Hypothalamus (tissue), 51 donors: ENCODE data around the gene SIRT1.
"Not testable (repeated sequence)": the region's sequence is repeated elsewhere in the genome, so short reads cannot be mapped to it uniquely, and the experiment has no call there.

Experiments
- DNase-seq, 51 donors: peaks; one replicate each; lab custom pipeline; 2025; lab: John Stamatoyannopoulos, UW

SIRT1 gene

GRCh38 chr10:67875340-67876238, 8.9 kb upstream of the SIRT1 start:
- no peak for DNase-seq

GRCh38 chr10:67877421-67877820, 7.0 kb upstream of the SIRT1 start:
- DNase-seq, result not testable (repeated sequence)

- no peak for DNase-seq
Measured at GRCh38 chr10:67878133-67878532, 6.3 kb upstream of the SIRT1 start.

- no peak for DNase-seq
Measured at GRCh38 chr10:67883710-67884312, 645 bp upstream of the SIRT1 start.

- peak in 50 of 51 donors; percentile 29 to 93 (median 76) for DNase-seq
Measured at GRCh38 chr10:67884842-67885670, 600 bp downstream of the SIRT1 start.

GRCh38 chr10:67893637-67894036, 9.2 kb downstream of the SIRT1 start:
- no peak for DNase-seq

GRCh38 chr10:67903581-67903980, 19.1 kb downstream of the SIRT1 start:
- no peak for DNase-seq

GRCh38 chr10:67912331-67912946, 28.0 kb downstream of the SIRT1 start:
- DNase-seq, result no peak

- no peak for DNase-seq
Measured at GRCh38 chr10:67914777-67915340, 30.4 kb downstream of the SIRT1 start.

GRCh38 chr10:67917169-67917568, 32.7 kb downstream of the SIRT1 start:
- DNase-seq, result no peak

- DNase-seq, result no peak
Measured at GRCh38 chr10:67917679-67918078, 33.2 kb downstream of the SIRT1 start.

GRCh38 chr10:67921065-67921464, 36.6 kb downstream of the SIRT1 start:
- no peak for DNase-seq

- no peak for DNase-seq
Measured at GRCh38 chr10:67923551-67923950, 39.1 kb downstream of the SIRT1 start.

GRCh38 chr10:67924136-67924535, 39.7 kb downstream of the SIRT1 start:
- DNase-seq, result no peak

GRCh38 chr10:67925449-67926005, 41.1 kb downstream of the SIRT1 start:
- no peak for DNase-seq

GRCh38 chr10:67926951-67927350, 42.5 kb downstream of the SIRT1 start:
- no peak for DNase-seq

- no peak for DNase-seq
Measured at GRCh38 chr10:67933199-67933598, 48.7 kb downstream of the SIRT1 start.

GRCh38 chr10:67934336-67934735, 49.9 kb downstream of the SIRT1 start:
- DNase-seq, result no peak

GRCh38 chr10:67935223-67935622, 50.8 kb downstream of the SIRT1 start:
- DNase-seq, result no peak

- no peak for DNase-seq
Measured at GRCh38 chr10:67936416-67936815, 52.0 kb downstream of the SIRT1 start.
